CD4-positive, alpha-beta T cell treated with Interleukin-12 subunit alpha and Interleukin-12 subunit beta, for 1 hour (primary cell): ENCODE data around the gene CTNNBL1.
"Not testable (repeated sequence)": the region's sequence is repeated elsewhere in the genome, so short reads cannot be mapped to it uniquely, and the experiment has no call there.

Experiments
- DNase-seq: peaks from one replicate; pipeline ENCODE4 v3.0.0-alpha.2; 2020

CTNNBL1 gene

GRCh38 chr20:37680420-37680819 is 13.4 kb upstream of the CTNNBL1 start:
- DNase-seq = no peak

- no peak for DNase-seq
Observed at GRCh38 chr20:37681384-37682112, 12.3 kb upstream of the CTNNBL1 start.

GRCh38 chr20:37683146-37683545 is 10.7 kb upstream of the CTNNBL1 start:
- DNase-seq = not testable (repeated sequence)

GRCh38 chr20:37686762-37687477 is 6.9 kb upstream of the CTNNBL1 start:
- DNase-seq = no peak

- no peak for DNase-seq
Observed at GRCh38 chr20:37687478-37687805, 6.4 kb upstream of the CTNNBL1 start.

- no peak for DNase-seq
Observed at GRCh38 chr20:37688093-37688492, 5.7 kb upstream of the CTNNBL1 start.

GRCh38 chr20:37690626-37691369 is 3.0 kb upstream of the CTNNBL1 start:
- DNase-seq = no peak

GRCh38 chr20:37692459-37693166 is 1.2 kb upstream of the CTNNBL1 start:
- DNase-seq = no peak

- DNase-seq = no peak
Observed at GRCh38 chr20:37693242-37693634, 592 bp upstream of the CTNNBL1 start.

GRCh38 chr20:37695684-37696342 is 2.0 kb downstream of the CTNNBL1 start:
- DNase-seq = no peak

- no peak for DNase-seq
Observed at GRCh38 chr20:37697314-37697713, 3.5 kb downstream of the CTNNBL1 start.

GRCh38 chr20:37699202-37699601 is 5.4 kb downstream of the CTNNBL1 start:
- no peak for DNase-seq

- DNase-seq = no peak
Observed at GRCh38 chr20:37700301-37700700, 6.5 kb downstream of the CTNNBL1 start.

GRCh38 chr20:37701676-37702075 is 7.8 kb downstream of the CTNNBL1 start:
- not testable (repeated sequence) for DNase-seq

GRCh38 chr20:37702403-37703034 is 8.7 kb downstream of the CTNNBL1 start:
- no peak for DNase-seq

GRCh38 chr20:37703035-37703845 is 9.4 kb downstream of the CTNNBL1 start:
- DNase-seq = no peak

GRCh38 chr20:37704955-37705354 is 11.1 kb downstream of the CTNNBL1 start:
- no peak for DNase-seq

GRCh38 chr20:37706298-37706697 is 12.5 kb downstream of the CTNNBL1 start:
- DNase-seq = no peak

GRCh38 chr20:37711001-37711400 is 17.2 kb downstream of the CTNNBL1 start:
- no peak for DNase-seq

GRCh38 chr20:37711994-37712964 is 18.4 kb downstream of the CTNNBL1 start:
- no peak for DNase-seq
